Measurements from ENCODE around the gene IRS1.
A peak's percentile ranks its signal among the peaks of the same experiment; 100 is the strongest.

Gene IRS1

GRCh38 chr2:226690461-226691024, 109.1 kb downstream of the IRS1 start:
- DNase-seq (ENCODE audit: low spot score) = no peak

- no peak for DNase-seq (ENCODE audit: low spot score)
Observed at GRCh38 chr2:226687641-226688253, 111.9 kb downstream of the IRS1 start.

GRCh38 chr2:226684563-226684959, 115.1 kb downstream of the IRS1 start:
- DNase-seq (ENCODE audit: low spot score) = no peak

- no peak for DNase-seq (ENCODE audit: low spot score)
Observed at GRCh38 chr2:226683944-226684562, 115.6 kb downstream of the IRS1 start.

GRCh38 chr2:226683196-226683595, 116.4 kb downstream of the IRS1 start:
- peak; percentile 23 for DNase-seq (ENCODE audit: low spot score)

Data from GM03348 (cell line).